ENCODE data around the gene RAB10. TPM values are rescaled to one million over a fixed set of nuclear protein-coding genes. Genes with fewer than 3 reads are reported as not detected.

The RAB10 gene
- total RNA-seq, 1 experiment from 2014 or later, result 140 TPM

DNA sequence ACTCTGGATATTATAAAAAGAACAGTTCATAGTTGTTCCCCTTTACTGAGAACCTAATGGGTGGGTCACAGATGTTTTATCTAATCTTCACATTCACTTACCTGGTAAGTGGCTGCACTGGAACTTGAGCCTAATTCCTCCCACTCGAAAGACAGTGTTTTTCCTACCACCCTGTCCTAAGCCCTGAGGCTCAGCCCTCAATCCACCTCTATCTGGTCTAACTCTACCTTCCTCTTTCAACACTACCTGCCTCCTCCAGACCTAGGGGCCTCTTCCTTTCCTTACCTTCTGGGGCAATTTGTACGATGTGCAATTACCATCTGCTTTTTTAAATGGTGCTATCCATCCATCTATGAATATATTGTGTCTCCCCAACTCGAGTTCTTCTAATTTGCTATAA is 41.9 kb upstream of the RAB10 start:
- Histone ChIP-seq H3K27ac (ENCODE audit: low read depth, low read length, poor library complexity, severe bottlenecking) (no peak overlapping the region), H3K36me3 (ENCODE audit: insufficient read depth, low read length, poor library complexity, severe bottlenecking) (no peaks in the 10 kb centered on the region), H3K4me3 (ENCODE audit: low read depth, low read length, poor library complexity, severe bottlenecking) (no peak overlapping the region), H3K9me3 (ENCODE audit: low read depth, low read length, poor library complexity, severe bottlenecking) (no peaks in the 10 kb centered on the region), H3K27me3 (replicated peaks; ENCODE audit: insufficient read depth, low read depth, low read length, poor library complexity) (no peaks in the 10 kb centered on the region), H3K4me1 (ENCODE audit: insufficient read depth, low read length, poor library complexity, severe bottlenecking) (peaks cover 6% of the 10 kb centered on the region)
- no TSS peak for BruUV-seq (replicated peaks)
- ChIA-PET POLR2A (ENCODE audit: low non-redundant PET) (no interaction called here), CTCF (interaction anchor here (1.0 kb wide), 7 partner anchors 10 to 154 kb away, joined by 3 to 19 read pairs (median 6); partner anchors contain the start of genes KIF3C and RAB10)
- DNase-seq (ENCODE audit: low spot score), result no peak
- intact Hi-C loops (cut with micrococcal nuclease; ENCODE audit: unreplicated experiment), result loop anchor here (1.0 kb wide), 1 partner anchor 153 kb away; no protein-coding TSS in a partner anchor
- TF ChIP-seq EZH2 (IDR thresholded peaks at IDR 0.05; ENCODE audit: borderline replicate concordance, low read depth, low read length, poor library complexity, severe bottlenecking), result no peak
- TF ChIP-seq, protein P1, sequence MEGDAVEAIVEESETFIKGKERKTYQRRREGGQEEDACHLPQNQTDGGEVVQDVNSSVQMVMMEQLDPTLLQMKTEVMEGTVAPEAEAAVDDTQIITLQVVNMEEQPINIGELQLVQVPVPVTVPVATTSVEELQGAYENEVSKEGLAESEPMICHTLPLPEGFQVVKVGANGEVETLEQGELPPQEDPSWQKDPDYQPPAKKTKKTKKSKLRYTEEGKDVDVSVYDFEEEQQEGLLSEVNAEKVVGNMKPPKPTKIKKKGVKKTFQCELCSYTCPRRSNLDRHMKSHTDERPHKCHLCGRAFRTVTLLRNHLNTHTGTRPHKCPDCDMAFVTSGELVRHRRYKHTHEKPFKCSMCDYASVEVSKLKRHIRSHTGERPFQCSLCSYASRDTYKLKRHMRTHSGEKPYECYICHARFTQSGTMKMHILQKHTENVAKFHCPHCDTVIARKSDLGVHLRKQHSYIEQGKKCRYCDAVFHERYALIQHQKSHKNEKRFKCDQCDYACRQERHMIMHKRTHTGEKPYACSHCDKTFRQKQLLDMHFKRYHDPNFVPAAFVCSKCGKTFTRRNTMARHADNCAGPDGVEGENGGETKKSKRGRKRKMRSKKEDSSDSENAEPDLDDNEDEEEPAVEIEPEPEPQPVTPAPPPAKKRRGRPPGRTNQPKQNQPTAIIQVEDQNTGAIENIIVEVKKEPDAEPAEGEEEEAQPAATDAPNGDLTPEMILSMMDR (conservative IDR thresholded peaks at IDR 0.05; ENCODE audit: low read depth, low read length), result no peak

DNA sequence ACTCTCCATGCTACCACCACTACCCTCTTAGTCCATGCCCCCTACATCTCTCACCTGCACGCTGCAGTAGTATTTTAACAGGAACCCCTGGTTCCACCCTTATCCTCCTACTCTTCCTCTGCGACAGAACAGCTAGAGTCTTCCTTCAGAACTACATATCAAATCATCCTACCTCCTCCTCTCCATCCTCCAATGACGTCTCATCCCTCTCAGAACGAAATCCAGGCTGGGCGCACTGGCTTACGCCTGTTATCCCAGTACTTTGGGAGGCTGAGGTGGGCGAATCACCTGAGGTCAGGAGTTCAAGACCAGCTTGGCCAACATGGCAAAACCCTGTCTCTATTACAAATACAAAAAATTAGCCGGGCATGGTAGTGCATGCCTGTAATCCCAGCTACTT is 41.3 kb upstream of the RAB10 start:
- ChIA-PET POLR2A (ENCODE audit: low non-redundant PET) (no interaction called here), CTCF (no interaction called here)
- Histone ChIP-seq H3K36me3 (ENCODE audit: insufficient read depth, low read length, poor library complexity, severe bottlenecking) (no peaks in the 10 kb centered on the region), H3K4me3 (ENCODE audit: low read depth, low read length, poor library complexity, severe bottlenecking) (no peak overlapping the region), H3K27ac (ENCODE audit: low read depth, low read length, poor library complexity, severe bottlenecking) (no peak overlapping the region), H3K9me3 (ENCODE audit: low read depth, low read length, poor library complexity, severe bottlenecking) (no peaks in the 10 kb centered on the region), H3K4me1 (ENCODE audit: insufficient read depth, low read length, poor library complexity, severe bottlenecking) (peaks cover 6% of the 10 kb centered on the region), H3K27me3 (replicated peaks; ENCODE audit: insufficient read depth, low read depth, low read length, poor library complexity) (no peaks in the 10 kb centered on the region)
- intact Hi-C loops (cut with micrococcal nuclease; ENCODE audit: unreplicated experiment), result no loop called here
- TF ChIP-seq, protein P1 (conservative IDR thresholded peaks at IDR 0.05; ENCODE audit: low read depth, low read length), result no peak
- TF ChIP-seq EZH2 (IDR thresholded peaks at IDR 0.05; ENCODE audit: borderline replicate concordance, low read depth, low read length, poor library complexity, severe bottlenecking), result no peak
- no peak for DNase-seq (ENCODE audit: low spot score)
- BruUV-seq (replicated peaks), result no TSS peak

DNA sequence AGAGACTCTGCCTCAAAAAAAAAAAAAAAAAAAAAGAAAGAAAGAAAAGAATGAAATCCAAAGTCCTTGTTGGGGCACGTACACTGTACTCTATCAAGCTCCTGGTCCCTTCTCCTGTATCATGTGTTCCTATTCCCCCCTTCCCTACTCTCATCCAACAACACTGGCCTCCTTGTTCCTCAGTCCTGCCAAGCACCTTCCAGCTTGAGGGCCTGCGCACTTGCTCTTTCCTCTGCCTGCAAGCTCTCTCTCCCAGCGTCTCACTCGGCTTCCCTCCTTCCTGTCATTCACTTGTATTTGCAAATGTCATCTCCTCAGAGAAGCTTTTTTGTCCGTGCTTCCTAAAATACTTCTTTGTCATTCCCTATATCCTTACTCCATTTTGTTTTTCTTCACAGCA is 40.8 kb upstream of the RAB10 start:
- H3K36me3 ChIP-seq (ENCODE audit: insufficient read depth, low read length, poor library complexity, severe bottlenecking), result no peaks in the 10 kb centered on the region
- no peaks in the 10 kb centered on the region for H3K9me3 ChIP-seq (ENCODE audit: low read depth, low read length, poor library complexity, severe bottlenecking)
- no peaks in the 10 kb centered on the region for H3K27me3 ChIP-seq (replicated peaks; ENCODE audit: insufficient read depth, low read depth, low read length, poor library complexity)
- H3K4me3 ChIP-seq (ENCODE audit: low read depth, low read length, poor library complexity, severe bottlenecking), result no peak overlapping the region
- CTCF ChIA-PET, result no interaction called here
- no peak for TF ChIP-seq EZH2 (IDR thresholded peaks at IDR 0.05; ENCODE audit: borderline replicate concordance, low read depth, low read length, poor library complexity, severe bottlenecking)
- TF ChIP-seq, protein P1 (conservative IDR thresholded peaks at IDR 0.05; ENCODE audit: low read depth, low read length), result no peak
- peaks cover 6% of the 10 kb centered on the region for H3K4me1 ChIP-seq (ENCODE audit: insufficient read depth, low read length, poor library complexity, severe bottlenecking)
- no peak overlapping the region for H3K27ac ChIP-seq (ENCODE audit: low read depth, low read length, poor library complexity, severe bottlenecking)
- intact Hi-C loops (cut with micrococcal nuclease; ENCODE audit: unreplicated experiment), result no loop called here
- BruUV-seq (replicated peaks), result no TSS peak
- POLR2A ChIA-PET (ENCODE audit: low non-redundant PET), result no interaction called here
- no peak for DNase-seq (ENCODE audit: low spot score)
